Cerebellar nuclear complex (tissue), 1 donor: ENCODE measurements around the gene DHX9.
"Not testable (repeated sequence)": the region's sequence is repeated elsewhere in the genome, so short reads cannot be mapped to it uniquely, and the experiment has no call there.

Experiments
- DNase-seq, 2 experiments: peaks; one replicate each; lab custom pipeline; 2025; lab: John Stamatoyannopoulos, UW

DHX9 gene

DNA sequence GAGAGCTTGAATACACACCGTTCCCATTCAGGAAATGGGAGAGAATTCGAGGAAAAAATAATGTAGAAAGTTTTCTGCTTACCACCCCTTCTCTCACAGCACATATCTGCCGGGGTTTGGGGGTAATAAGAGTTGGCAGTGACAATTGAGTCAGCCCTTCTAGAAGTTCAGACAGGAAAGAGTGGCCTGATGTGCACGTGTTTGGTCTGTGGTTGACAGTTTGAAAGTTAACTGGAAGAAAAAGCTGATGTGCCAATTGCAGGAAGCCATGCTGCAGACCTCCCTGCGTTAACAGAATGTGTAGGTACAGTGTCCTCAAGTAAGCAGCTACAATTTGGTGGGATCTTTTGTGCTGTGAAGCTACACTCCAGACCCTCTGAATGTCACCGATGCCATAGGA is 50.9 kb downstream of the DHX9 start:
- no peak for DNase-seq

DNA sequence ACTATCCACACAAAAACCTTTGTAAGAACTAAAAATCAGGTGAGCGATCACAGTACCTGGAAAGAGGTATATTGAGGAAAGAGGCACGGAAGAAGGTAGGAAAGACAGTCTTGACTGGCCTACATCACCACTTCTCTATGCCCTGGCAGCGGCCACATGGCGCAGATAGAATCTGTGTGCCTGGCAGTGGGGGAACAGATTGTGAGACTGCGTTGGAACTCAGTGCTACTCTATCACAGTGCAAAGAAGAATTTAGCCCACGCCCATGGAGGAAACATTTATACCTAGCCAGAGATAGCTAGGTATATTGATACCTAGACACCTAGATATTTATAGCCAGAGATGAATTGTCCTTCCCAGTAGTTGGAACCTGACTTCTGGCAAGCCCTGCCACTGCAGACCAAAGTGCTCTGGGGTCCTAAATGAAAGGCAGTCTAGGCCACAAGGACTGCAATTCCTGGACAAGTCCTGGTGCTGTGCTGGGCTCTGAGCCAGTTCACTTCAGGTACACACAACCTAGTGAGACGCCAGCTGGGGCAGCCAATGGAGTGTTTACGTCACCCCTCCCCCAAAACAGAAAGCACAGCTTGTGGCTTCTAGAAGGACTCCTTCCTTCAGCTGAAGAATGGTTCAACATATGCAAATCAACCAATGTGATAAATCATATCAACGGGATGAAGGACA is 51.9 kb downstream of the DHX9 start:
- peak in 1 of 2 experiments; percentile 19 for DNase-seq

DNA sequence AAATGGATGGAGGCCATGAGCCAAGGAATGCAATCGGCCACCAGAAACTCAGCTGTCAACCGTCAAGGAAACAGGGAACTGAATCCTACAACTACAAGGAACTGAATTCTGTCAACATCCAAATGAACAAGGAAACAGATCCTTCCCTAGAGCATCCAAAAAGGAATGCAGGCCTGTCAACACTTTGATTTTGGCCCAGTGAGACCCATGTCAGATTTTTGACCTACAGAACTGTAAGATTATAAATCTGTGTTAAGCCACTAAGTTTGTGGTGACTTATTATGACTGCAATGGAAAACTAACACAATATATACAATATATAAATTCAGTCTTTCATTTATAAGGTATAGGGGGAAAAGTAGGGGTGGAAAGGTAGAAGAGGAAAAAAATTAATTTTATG is 58.5 kb downstream of the DHX9 start:
- DNase-seq = no peak

DNA sequence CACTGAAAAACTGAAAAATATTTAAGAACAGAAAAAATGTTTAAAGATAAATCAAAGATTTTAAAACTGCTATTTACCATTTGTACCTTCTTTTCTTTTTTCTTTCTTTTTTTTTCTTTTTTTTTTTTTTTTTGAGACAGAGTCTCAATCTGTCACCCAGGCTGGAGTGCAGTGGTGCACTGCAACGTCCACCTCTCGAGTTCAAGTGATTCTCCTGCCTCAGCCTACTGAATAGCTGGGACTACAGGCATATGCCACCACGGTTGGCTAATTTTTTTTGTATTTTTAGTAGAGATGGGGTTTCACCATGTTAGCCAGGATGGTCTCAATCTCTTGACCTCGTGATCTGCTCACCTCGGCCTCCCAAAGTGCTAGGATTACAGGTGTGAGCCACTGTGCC is 62.8 kb downstream of the DHX9 start:
- not testable (repeated sequence) for DNase-seq

DNA sequence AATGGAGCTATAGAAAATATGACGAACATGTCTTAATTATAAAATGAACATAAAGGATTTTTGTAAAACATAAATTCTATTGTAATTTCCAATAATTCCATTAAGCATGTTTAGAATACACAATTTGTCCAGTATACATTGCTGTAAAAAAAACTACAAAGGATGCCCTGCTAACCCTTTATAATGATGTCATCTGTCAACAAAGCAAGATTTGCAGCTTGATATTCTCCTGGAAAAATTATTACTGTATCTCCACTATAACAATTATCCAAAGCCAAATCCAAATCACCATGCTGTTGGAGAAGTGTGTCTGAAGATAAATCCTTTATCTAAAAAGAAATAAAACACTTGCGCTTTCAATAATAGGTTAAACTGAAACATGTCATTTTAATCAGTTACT is 66.2 kb downstream of the DHX9 start:
- DNase-seq = no peak

DNA sequence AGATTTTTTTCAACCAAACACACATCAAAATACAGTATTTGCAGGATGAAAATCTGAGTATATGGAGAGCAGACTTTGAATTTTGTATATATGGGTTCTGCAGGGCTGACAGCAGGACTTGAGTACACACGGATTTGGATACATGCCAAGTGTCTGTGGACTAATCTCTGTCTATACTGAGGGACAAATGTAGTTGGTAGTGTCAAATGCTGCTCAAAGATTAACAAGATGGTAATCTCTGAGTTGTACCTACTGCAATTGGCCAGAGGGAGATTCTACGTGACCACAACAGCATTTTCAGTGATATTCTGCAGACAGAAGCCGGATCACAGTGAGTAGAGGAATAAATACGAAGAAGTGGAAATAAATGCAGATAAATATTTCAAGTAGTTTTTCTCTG is 70.4 kb downstream of the DHX9 start:
- DNase-seq = no peak

DNA sequence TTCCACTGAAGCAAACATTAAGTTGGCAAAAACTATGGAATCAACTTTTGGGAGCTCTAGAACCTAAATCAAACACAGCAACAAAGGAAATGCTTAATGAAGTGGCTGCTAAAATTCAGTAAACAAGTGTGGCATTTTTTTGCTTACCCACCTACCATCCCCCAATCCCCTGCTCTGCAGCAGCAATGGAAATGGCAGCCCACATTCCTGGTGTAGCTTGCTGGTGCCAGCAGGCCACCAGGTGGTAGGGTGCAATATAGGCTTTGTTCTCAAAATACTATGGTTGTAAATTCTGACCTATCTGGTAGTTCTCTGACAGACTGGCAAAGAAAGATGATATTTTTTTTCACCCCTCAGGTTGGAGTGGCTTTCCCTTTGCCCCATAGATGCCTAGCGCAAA is 71.0 kb downstream of the DHX9 start:
- DNase-seq = no peak

DNA sequence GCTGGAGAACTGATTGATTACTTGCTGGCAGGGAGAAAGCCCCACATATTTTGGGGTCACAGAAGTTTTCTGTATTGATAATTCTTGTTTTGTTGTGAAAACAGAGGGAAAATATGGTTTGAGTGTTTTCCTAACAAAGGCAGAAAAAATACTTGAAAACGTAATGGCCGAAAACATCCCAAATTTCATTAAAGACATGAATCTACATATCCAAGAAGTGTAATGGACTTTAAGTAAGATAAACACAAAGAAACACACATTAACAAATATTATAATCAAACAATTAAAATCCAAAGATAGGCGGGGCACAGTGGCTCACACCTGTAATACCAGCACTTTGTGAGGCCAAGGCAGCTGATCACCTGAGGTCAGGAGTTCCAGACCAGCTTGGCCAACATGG is 74.3 kb downstream of the DHX9 start:
- DNase-seq = no peak

DNA sequence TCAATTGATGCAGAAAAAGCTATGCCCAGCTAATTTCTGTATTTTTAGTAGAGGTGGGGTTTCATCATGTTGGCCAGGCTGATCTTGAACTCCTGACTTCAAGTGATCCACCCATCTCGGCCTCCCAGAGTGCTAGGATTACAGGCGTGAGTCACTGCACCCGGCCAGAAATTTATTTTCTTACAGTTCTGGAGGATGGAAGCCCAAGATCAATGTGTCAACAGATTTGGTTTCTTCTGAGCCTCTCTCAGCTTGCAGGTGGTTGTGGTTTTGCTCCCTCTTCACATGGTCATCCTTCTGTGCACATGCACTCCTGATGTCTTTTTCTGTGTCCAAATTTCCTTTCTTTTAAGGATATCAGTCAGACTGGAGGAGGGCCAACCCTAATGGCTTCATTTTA is 78.2 kb downstream of the DHX9 start:
- DNase-seq = no peak

DNA sequence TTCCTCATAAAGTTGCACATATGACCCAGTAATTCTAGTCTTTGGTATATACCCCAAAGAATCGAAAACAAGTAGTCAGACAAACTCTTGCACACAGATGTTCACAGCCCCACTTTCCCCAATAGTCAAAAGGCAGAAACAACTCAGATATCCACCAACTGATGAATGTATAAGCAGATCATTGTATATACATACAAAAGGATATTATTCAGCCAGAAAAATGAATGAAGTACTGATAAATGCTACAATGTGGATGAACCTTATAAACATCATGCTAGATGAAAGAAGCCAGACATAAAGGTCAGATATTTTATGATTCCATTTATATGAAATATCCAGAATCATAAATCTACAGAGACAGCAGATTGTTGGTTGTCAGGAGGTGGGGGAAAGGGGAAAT is 86.5 kb downstream of the DHX9 start:
- no peak for DNase-seq

DNA sequence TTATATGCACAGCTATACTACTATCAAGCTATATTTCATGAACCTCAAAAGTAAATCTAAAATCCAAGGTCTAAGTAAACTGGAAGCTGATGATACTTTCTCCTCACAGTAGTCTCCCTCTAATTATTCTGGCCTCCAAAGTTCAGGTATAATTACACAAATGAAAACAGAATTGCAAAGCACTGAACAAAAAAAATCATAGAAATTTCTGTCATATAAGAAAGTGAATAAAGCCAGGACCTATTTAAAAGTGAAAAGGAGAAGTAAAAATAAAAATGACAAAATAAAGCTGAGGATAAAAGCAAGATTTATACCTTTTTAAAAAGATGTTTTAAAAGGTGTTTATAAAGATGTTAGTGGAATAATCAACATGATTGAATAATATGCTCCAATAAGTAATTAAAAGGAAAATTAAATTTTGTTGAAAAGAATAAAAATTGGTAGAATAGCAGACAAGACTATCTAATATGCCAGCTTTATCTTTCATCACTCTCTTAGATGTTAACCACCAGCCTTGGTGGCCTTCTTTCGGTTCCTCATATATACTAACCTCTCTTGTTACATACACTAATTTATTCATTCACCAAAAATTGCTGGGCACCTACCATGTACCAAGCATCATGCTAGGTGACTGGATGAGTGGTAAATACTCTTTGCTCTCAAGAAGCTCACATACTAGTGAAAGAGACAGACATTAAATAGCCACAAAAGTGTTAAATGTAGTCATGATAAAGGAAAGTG is 88.7 kb downstream of the DHX9 start:
- DNase-seq = no peak

DNA sequence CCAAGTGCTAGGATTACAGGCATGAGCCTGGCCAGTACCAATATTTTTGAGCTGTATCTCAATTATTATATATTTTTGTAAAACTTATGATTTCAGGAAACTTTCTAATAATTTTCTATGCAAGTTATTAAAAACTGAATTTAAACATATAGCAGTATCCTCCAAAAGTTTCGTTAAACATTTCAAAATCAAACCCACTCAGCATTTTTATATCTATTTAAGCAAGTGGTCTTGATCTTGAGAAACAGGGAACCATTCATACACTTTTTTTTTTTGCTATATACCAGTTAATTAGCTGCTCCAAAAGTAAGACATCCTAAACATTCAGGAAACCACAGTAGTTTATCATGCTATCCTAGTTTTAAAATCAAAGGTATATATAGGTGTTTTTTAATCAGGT is 91.8 kb downstream of the DHX9 start:
- no peak for DNase-seq

DNA sequence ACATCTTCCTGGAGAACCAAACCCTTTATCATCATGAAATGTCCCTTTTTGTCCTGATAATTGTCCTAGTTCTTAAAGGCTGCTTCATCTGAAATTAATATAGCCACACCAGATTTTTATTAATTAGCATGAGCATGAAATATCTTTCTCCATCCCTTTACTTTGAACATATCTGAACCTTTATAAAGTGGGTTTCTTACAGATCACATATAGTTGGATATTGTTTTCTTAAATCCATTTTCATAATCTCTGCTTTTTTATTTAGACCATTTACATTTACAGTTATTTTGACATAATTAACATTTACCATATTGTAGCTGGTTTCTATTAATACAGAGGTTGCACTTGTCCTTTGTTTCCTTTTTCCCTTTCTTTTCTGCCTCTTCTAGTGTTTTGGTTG is 96.6 kb downstream of the DHX9 start:
- no peak for DNase-seq
